HG03159 (cell line): ENCODE results near the gene NTPCR.

Experiments
- ATAC-seq: cut with Tn5 transposase; IDR thresholded peaks from one replicate; pipeline ENCODE4 v1.9.1; 2021; ENCODE audit warnings: mild to moderate bottlenecking, moderate library complexity; ENCODE audit not compliant: unreplicated experiment

The NTPCR gene

GRCh38 chr1:232956081-232956480 lies 5.7 kb downstream of the NTPCR start:
- no peak for ATAC-seq

DNA sequence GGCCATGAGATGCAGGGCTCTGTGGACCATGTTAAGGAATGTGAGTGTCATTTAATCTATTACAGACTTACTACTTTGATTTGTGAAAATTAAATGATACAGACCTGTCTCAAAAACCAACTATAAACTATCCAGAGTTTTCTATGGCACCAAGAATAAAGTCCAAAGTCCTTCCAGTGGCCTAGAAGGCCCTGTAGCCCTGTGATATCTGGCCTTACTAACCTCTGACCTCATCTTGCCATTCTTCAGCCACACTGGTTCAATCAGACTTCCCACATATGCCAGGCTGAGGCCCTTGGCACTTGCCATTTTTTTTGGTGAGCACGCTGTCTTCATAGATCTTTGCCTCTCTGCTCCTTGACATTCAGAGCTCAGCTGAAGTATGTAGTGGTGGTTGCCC lies 7.7 kb downstream of the NTPCR start:
- ATAC-seq: no peak

GRCh38 chr1:232962761-232963745 lies 12.6 kb downstream of the NTPCR start:
- ATAC-seq: no peak

DNA sequence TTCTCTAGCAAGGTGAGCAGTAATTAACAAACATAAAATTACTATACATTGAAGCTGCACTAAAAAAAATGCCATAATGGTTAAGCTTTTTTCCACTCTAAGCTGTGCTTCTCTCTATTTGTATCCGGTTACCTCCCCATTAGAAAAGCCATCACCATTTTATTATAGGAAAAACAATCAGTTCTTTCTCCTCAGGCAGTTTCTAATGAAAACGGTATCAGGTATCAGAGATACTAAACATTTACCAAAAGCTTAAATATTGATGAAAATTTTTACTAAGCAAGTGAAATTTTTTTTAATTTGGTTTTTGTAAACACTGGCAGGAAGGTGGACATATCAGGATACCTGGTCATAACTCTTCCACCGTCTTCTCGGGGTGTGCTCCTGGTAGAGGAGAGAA lies 14.2 kb downstream of the NTPCR start:
- ATAC-seq: no peak

- peak; percentile 46 for ATAC-seq
These were observed 14.9 kb downstream of the NTPCR start for GRCh38 chr1:232965124-232965911.

DNA sequence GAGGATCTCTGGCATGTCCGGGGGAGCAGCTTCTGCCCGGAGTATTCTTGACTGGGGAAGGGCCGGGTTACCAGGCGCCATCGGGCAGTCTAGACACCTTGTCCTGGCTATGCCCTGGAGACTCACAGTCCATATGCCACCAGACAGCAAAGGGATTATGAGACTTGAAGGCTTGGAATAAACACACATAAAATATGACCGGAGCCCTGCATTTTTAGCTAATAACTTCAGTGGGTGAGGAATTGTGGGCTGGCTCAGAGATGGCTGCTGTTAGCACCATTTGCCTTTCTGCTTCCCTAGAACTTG lies 15.5 kb downstream of the NTPCR start:
- ATAC-seq: no peak

DNA sequence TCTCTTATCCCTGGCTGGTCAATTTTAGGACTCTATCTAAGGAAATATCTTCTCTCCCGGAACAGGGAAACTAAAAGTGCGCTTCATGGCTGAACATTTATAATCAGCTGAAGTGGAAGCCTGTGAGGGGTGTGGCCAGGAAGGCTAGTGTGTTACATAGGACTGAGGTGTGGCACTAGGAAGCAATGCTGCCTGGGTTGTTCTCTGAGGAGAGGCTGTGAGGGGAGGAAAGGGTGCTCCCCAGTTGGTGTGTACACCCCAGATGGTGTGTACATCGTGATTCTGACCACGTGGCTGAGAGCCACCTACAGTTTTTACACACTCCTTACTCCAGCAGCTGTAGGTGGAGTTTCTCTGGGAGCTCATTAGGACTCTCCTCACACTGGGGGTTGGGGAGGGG lies 16.3 kb downstream of the NTPCR start:
- no peak for ATAC-seq

GRCh38 chr1:232968391-232968790 lies 18.0 kb downstream of the NTPCR start:
- no peak for ATAC-seq

DNA sequence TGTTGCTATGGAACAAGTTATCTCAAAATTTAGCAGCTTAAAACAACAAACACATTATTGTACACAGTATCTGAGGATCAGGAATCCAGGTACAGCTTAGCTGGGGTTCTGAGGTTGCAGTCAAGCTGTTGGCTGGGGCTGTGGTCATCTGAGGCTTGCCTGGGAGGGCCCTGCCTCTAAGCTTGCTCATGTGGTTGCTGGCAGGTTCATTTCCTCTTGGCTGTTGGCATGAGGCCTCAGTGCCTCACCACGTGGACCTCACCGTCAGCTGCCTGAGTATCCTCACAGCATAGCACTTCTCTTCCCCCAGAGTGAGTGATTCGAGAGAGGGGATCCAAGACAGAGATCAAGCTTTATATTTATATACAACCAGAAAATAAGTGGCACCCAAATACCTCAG lies 18.6 kb downstream of the NTPCR start:
- no peak for ATAC-seq

DNA sequence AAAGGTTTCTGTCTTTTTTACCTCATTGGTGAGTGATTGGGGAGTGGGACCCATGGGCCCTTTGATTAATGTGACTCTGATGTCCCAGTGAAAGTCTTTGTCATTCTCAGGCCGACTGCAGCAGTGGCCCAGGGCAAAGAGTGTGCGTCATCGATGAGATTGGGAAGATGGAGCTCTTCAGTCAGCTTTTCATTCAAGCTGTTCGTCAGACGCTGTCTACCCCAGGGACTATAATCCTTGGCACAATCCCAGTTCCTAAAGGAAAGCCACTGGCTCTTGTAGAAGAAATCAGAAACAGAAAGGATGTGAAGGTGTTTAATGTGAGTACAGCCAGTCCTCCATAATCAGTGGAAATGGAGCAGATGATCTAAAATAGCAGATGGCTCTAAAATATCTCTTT lies 19.4 kb downstream of the NTPCR start:
- no peak for ATAC-seq

DNA sequence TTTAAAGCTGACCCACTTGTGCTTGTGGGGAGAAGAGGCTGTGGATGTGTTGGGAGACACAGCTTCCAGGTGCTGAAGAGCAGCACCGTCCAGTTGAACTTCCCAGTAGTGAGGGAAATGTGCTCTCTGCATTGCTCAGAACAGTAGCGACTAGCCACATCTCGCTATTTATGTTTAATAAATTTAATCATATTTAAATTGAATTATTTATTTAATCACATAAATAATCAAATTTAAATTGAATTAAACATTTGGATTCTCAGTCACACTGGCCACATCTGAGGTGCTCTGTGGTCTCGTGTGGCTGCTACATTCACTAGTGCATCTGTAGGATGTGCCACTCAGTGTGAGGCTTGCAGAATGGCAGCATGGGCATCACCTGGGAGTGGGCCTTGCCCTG lies 20.1 kb downstream of the NTPCR start:
- ATAC-seq: no peak

GRCh38 chr1:232973652-232974611 lies 23.5 kb downstream of the NTPCR start:
- ATAC-seq: no peak

GRCh38 chr1:232974971-232975370 lies 24.6 kb downstream of the NTPCR start:
- ATAC-seq: no peak

DNA sequence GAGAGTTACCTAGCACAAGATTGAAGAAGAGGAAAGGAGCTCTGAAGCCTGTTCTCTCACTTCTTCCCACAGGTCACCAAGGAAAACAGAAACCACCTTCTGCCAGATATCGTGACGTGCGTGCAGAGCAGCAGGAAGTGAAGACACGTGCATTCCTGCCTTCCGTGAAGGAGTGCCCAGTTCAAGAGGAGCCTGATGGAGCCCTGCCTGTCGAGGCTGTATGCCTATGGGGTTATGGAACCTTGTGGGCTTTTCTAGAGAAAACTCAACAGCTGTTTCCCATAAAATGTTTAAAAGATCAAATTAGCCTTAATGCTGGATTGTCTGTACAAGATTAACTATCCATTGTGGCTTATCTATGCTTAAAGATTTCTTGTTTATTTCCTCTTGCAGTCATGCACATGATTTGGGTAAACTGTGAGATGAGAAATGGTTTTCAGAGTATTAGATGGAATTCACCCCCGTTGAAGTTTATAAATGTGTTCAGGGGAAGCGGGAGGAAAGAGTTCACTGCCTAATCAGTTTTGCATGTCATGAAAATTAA lies 27.8 kb downstream of the NTPCR start:
- ATAC-seq: no peak

DNA sequence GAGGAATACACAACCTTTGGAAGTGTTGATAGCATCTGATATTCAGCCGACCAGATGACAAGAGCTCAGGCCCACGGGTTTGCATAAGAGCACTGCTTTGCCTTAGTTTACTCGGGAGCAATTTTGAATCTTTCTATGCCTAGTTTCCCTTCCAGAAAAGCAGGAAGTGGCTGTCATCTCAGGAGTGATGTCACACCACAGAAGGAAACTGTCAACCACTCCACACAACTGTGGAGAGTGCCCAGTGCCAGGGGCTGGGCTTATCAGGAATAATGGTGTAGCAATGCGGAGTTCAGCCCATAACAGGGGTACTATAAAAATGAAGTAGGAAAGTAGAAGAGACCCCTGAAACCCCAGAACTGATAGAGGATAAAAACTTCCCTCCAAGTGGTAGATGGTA lies 28.4 kb downstream of the NTPCR start:
- no peak for ATAC-seq

DNA sequence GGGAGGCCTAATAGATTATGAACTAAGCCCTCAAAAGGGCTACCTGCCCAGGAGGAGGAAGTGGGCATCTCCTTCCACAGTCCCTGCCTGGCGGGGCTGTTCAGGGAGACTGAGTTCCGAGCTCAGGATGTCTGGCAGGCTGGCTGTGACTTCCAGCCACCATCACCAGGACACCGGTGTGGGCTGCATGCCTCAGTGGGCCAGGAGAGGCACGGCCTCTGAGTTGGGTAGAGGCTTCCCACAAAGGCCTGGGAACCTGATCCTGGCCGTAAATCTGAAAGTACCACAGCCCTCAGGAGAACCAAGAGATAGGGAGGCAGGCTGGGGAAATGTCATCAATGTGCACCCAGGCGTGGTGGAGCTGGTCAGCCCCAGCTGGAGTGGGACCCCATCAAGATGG lies 29.1 kb downstream of the NTPCR start:
- no peak for ATAC-seq

GRCh38 chr1:232980355-232980978 lies 30.1 kb downstream of the NTPCR start:
- no peak for ATAC-seq

DNA sequence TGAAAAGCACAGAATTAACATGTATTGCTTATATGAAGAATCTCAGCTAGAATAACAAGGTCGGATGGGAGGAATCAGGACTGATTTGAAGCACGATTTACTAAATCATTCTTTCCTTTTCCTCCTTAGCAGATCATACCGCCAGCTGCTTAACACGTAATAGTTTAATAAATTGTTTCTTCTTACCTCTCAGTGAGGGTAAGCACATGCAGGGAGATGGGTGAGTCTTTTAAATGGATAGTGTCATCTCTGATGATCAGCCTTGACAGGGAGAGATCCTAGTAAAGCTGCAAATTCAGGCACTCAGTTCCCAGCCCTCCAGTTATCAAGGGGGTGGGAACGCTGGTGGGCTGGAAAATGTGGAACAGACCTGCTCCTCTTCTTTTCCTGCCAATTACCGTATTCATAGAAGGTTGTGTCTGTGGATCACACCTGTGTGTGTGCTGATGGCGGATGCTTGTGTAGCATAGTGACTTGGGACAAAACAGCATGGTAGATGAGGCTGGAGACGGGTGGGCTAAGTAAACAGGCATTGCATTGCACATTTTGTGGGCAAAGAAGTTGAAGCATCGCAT lies 30.7 kb downstream of the NTPCR start:
- no peak for ATAC-seq

GRCh38 chr1:232982238-232982944 lies 32.0 kb downstream of the NTPCR start:
- no peak for ATAC-seq
